Astrocyte (in vitro differentiated cells and primary cell): Measurements from ENCODE around the gene TRPM2. TPM values are rescaled to one million over a fixed set of nuclear protein-coding genes. Genes with fewer than 3 reads are reported as not detected.

ENCODE experiments used
- DNase-seq: peaks from one replicate; pipeline ENCODE4 v3.0.0-alpha.2; 2010; ENCODE audit warnings: low read depth
- FAIRE-seq: peaks from 2 replicates; lab custom pipeline; 2011; peaks lifted over from hg19 to GRCh38; lab: Jason Lieb, UNC
- H2AFZ ChIP-seq: 2 replicates; pipeline ENCODE4 v1.6.0; 2012; ENCODE audit warnings: low read depth, low read length, inconsistent platforms
- H3K27ac ChIP-seq: 2 replicates; pipeline ENCODE4 v1.5.1; 2011; ENCODE audit warnings: low read depth, low read length, inconsistent platforms
- H3K27me3 ChIP-seq: 2 replicates; pipeline ENCODE4 v1.6.0; 2011; ENCODE audit warnings: low read length, inconsistent platforms; ENCODE audit not compliant: insufficient read depth
- H3K36me3 ChIP-seq: 2 replicates; pipeline ENCODE4 v1.5.1; 2011; ENCODE audit warnings: low read length, inconsistent platforms; ENCODE audit not compliant: insufficient read depth
- H3K4me1 ChIP-seq: 2 replicates; pipeline ENCODE4 v1.5.1; 2011; ENCODE audit warnings: low read length, inconsistent platforms; ENCODE audit not compliant: insufficient read depth
- H3K4me2 ChIP-seq: 2 replicates; pipeline ENCODE4 v1.6.0; 2012; ENCODE audit warnings: low read length, inconsistent platforms
- H3K4me3 ChIP-seq: 2 replicates; pipeline ENCODE4 v1.5.1; 2011; ENCODE audit warnings: low read depth, mild to moderate bottlenecking, low read length, inconsistent platforms; ENCODE audit not compliant: insufficient read depth
- H3K79me2 ChIP-seq: 2 replicates; pipeline ENCODE4 v1.6.0; 2012; ENCODE audit warnings: mild to moderate bottlenecking, low read length, inconsistent platforms; ENCODE audit not compliant: insufficient read depth
- H3K9ac ChIP-seq: 2 replicates; pipeline ENCODE4 v1.6.0; 2012; ENCODE audit warnings: mild to moderate bottlenecking, low read length, inconsistent platforms
- H3K9me3 ChIP-seq: 2 replicates; pipeline ENCODE4 v1.5.1; 2012; ENCODE audit warnings: low read depth, mild to moderate bottlenecking, low read length, inconsistent platforms; ENCODE audit not compliant: insufficient read depth
- H4K20me1 ChIP-seq: 2 replicates; pipeline ENCODE4 v1.6.0; 2012; ENCODE audit warnings: low read length, inconsistent platforms; ENCODE audit not compliant: insufficient read depth
- H3K27ac Mint-ChIP-seq: one replicate; pipeline ENCODE4 v1.8.0; 2021; ENCODE audit warnings: mild to moderate bottlenecking, mixed read lengths; ENCODE audit not compliant: unreplicated experiment
- H3K27me3 Mint-ChIP-seq: one replicate; pipeline ENCODE4 v1.8.0; 2021; ENCODE audit warnings: low read depth, mixed read lengths; ENCODE audit not compliant: unreplicated experiment
- H3K36me3 Mint-ChIP-seq: one replicate; pipeline ENCODE4 v1.8.0; 2021; ENCODE audit warnings: low read depth, mixed read lengths; ENCODE audit not compliant: unreplicated experiment
- H3K4me1 Mint-ChIP-seq: one replicate; pipeline ENCODE4 v1.8.0; 2021; ENCODE audit warnings: low read depth, mixed read lengths; ENCODE audit not compliant: unreplicated experiment
- H3K4me3 Mint-ChIP-seq: one replicate; pipeline ENCODE4 v1.8.0; 2021; ENCODE audit warnings: mild to moderate bottlenecking, moderate library complexity, mixed read lengths; ENCODE audit not compliant: unreplicated experiment
- H3K9me3 Mint-ChIP-seq: one replicate; pipeline ENCODE4 v1.8.0; 2021; ENCODE audit warnings: mild to moderate bottlenecking, mixed read lengths; ENCODE audit not compliant: unreplicated experiment
- CTCF ChIP-seq: IDR thresholded peaks from 2 replicates; pipeline ENCODE4 v1.5.1; 2011; ENCODE audit warnings: low read depth, mild to moderate bottlenecking, inconsistent platforms, low read length, moderate library complexity; ENCODE audit not compliant: insufficient read depth
- EZH2 ChIP-seq: IDR thresholded peaks from 2 replicates; pipeline ENCODE4 v1.6.1; 2012; ENCODE audit warnings: mild to moderate bottlenecking, low read length, inconsistent platforms; ENCODE audit not compliant: insufficient read depth
- total RNA-seq: library from RNA; stranded (reverse); gene quantifications from 2 replicates; pipeline ENCODE4 v1.2.1, GENCODE V29; 2021

The TRPM2 gene
- total RNA-seq, 1 donor from 2014 or later: 0.79 TPM

GRCh38 chr21:44391345-44392091, 38.1 kb downstream of the TRPM2 start:
- no peak overlapping the region for H2AFZ ChIP-seq
- H4K20me1 ChIP-seq: no peaks in the 10 kb centered on the region
- H3K36me3 ChIP-seq: no peaks in the 10 kb centered on the region
- H3K27me3 Mint-ChIP-seq: peaks cover 31% of the 10 kb centered on the region
- H3K27ac ChIP-seq: no peak overlapping the region
- TF ChIP-seq CTCF (no peak), EZH2 (no peak)
- no peaks in the 10 kb centered on the region for H3K4me1 ChIP-seq
- no peak overlapping the region for H3K4me3 Mint-ChIP-seq
- FAIRE-seq: no peak
- H3K9ac ChIP-seq: no peak overlapping the region
- H3K79me2 ChIP-seq: no peaks in the 10 kb centered on the region
- no peaks in the 10 kb centered on the region for H3K36me3 Mint-ChIP-seq
- H3K27me3 ChIP-seq: no peaks in the 10 kb centered on the region
- no peak overlapping the region for H3K4me3 ChIP-seq
- DNase-seq: no peak
- H3K4me1 Mint-ChIP-seq: no peaks in the 10 kb centered on the region
- H3K9me3 ChIP-seq: peaks cover 5% of the 10 kb centered on the region
- H3K4me2 ChIP-seq: no peak overlapping the region
- H3K9me3 Mint-ChIP-seq: peaks cover 22% of the 10 kb centered on the region
- H3K27ac Mint-ChIP-seq: no peak overlapping the region

GRCh38 chr21:44392185-44392584, 38.8 kb downstream of the TRPM2 start:
- DNase-seq (no peak), FAIRE-seq (no peak)
- peaks cover 5% of the 10 kb centered on the region for H3K9me3 ChIP-seq
- no peaks in the 10 kb centered on the region for H3K4me1 Mint-ChIP-seq
- no peaks in the 10 kb centered on the region for H4K20me1 ChIP-seq
- no peaks in the 10 kb centered on the region for H3K36me3 Mint-ChIP-seq
- no peaks in the 10 kb centered on the region for H3K79me2 ChIP-seq
- H3K4me1 ChIP-seq: no peaks in the 10 kb centered on the region
- no peak overlapping the region for H3K4me3 Mint-ChIP-seq
- no peak overlapping the region for H3K4me2 ChIP-seq
- H2AFZ ChIP-seq: no peak overlapping the region
- TF ChIP-seq CTCF: no peak
- TF ChIP-seq EZH2: no peak
- H3K4me3 ChIP-seq: no peak overlapping the region
- H3K9ac ChIP-seq: no peak overlapping the region
- H3K27me3 ChIP-seq: no peaks in the 10 kb centered on the region
- H3K9me3 Mint-ChIP-seq: peaks cover 19% of the 10 kb centered on the region
- no peak overlapping the region for H3K27ac ChIP-seq
- peaks cover 31% of the 10 kb centered on the region for H3K27me3 Mint-ChIP-seq
- no peaks in the 10 kb centered on the region for H3K36me3 ChIP-seq
- no peak overlapping the region for H3K27ac Mint-ChIP-seq

- Histone ChIP-seq H3K4me1 (no peaks in the 10 kb centered on the region), H3K36me3 (no peaks in the 10 kb centered on the region), H3K9ac (no peak overlapping the region), H3K27me3 (no peaks in the 10 kb centered on the region), H3K79me2 (no peaks in the 10 kb centered on the region), H3K4me2 (no peak overlapping the region), H3K27ac (no peak overlapping the region), H3K4me3 (no peak overlapping the region), H3K9me3 (peaks cover 5% of the 10 kb centered on the region), H4K20me1 (no peaks in the 10 kb centered on the region), H2AFZ (no peak overlapping the region)
- H3K4me3 Mint-ChIP-seq: no peak overlapping the region
- H3K27me3 Mint-ChIP-seq: peaks cover 25% of the 10 kb centered on the region
- H3K27ac Mint-ChIP-seq: no peak overlapping the region
- TF ChIP-seq CTCF: no peak
- no peak for TF ChIP-seq EZH2
- no peak for DNase-seq
- FAIRE-seq: no peak
- H3K4me1 Mint-ChIP-seq: no peaks in the 10 kb centered on the region
- H3K36me3 Mint-ChIP-seq: no peaks in the 10 kb centered on the region
- peaks cover 18% of the 10 kb centered on the region for H3K9me3 Mint-ChIP-seq
Observed at GRCh38 chr21:44392916-44393315, 39.5 kb downstream of the TRPM2 start.
